ENCODE results near the gene SLC35A4.

The SLC35A4 gene

DNA sequence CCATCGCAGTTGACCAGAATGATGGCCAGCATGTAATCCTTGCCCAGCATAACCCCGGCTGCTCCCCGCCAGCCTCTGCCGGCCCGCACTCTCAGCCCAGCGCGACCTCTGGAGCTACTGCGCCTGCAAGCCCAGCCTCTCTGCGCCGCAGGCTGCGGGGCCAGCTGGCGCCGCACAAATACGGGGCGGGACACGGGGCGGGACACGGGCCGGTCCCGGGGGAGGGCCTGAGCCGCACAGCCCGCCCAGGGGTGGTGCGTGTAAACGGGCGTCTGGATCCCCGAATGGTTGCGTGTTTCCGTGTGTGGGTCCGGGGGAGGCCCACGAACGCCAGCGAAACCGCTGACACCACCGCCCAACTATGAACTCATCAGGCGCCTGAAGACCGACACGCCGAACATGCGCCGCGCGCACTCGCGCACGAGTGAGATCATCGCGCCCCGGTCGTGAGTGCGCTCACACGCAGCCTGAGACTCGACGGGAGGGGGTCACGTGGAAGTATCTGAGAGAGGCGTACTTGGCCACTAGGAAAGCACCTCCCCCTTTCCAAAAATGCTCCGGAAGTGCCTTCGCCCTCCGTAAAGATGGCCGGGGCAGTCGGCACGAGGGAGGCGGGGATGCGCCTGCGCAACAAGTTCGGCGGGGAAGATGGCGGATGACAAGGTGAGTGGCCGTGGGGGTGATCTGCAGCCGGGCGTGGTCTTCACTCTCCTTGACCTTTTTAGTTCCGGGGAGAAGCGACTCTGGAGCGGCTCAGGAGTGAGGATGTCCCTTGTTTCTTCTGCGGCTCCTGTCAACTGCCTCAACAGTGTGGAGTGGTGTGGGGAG, at the start of gene SLC35A4, which contains the start of gene APBB3:
Gene SLC35A4 (plus strand): TSS at position 633 of the 828 bp plus-strand sequence. CDS start 2,342 bp downstream, outside the sequence.
Gene APBB3 (minus strand): TSS at position 403 of the 828 bp plus-strand sequence. CDS start 353 bp downstream, at position 50.
- DNase-seq = peak; percentile 100

- no peak for DNase-seq
Measured at GRCh38 chr5:140524003-140524402, 40.6 kb upstream of the SLC35A4 start.

- no peak for DNase-seq
Measured at GRCh38 chr5:140540227-140540626, 24.4 kb upstream of the SLC35A4 start.

- DNase-seq = no peak
Measured at GRCh38 chr5:140542972-140543371, 21.7 kb upstream of the SLC35A4 start.

- DNase-seq = no peak
Measured at GRCh38 chr5:140544986-140545385, 19.6 kb upstream of the SLC35A4 start.

DNA sequence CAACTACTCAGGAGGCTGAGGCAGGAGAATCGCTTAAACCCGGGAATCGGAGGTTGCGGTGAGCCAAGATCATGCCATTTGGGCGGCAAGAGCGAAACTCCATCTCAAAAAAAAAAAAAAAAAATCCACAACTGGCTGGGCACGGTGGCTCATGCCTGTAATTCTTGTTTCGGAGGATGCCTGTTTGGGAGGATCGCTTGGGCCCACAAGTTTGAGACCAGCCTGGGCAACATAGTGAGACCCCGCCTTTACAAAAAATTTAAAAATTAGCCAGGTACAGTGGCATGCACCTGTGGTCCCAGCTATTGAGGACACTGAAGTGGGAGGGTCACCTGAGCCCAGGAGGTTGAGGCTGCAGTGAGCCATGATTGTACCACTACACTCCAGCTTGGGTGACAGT, 19.0 kb upstream of the SLC35A4 start:
- DNase-seq = no peak

DNA sequence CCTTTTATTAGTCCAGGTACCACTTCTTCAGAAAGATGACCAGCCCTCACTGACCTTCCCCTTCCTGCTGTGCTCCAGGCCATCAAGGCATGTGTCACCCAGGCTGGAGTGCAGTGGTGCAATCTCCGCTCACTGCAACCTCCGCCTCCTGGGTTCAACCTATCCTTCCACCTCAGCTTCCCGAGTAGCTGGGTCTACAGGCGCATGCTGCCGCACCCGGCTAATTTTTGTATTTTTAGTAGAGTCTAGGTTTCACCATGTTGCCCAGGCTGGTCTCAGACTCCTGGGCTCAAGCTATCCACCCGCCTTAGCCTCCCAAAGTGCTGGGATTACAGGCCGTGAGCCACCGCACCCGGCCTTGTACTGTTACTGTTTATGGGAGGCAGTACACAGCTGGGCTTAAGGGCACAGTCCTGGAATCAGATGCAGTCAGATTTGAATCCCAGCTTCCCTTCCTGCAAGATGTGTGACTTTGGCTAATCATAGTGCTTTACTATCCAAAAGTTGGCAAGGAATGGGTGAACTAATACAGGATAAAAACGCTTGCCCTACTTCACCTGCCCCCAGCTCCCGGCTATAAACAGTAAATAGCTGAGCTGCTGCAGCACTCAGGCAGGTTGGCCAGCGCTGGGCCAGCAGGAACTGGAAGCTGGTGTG, 17.6 kb upstream of the SLC35A4 start:
- DNase-seq = no peak

GRCh38 chr5:140547508-140548299, 16.9 kb upstream of the SLC35A4 start, which contains the start of gene EIF4EBP3:
TSS of gene EIF4EBP3 (plus strand) at chr5:140547662. CDS start at chr5:140547738, 76 bp downstream.
- peak; percentile 97 for DNase-seq

DNA sequence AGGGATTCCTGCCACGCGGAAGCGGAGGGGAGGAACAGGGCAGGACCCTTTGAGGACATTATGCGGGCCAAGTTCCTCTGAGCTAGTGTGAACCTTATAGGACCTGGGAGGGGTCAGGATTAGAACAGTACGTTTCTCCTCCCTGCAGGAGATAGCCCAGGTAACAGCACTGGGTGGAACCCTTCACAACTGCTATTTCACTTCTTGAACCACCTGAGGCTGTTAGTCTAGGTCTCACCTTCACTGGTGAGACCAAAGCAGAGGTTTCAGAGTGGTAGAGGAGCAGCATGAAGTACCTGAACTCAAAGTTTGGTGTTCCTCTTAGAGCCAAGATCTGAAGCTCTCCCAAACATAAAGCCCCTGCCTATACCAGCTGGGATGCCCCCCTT, 16.3 kb upstream of the SLC35A4 start:
- DNase-seq = no peak

DNA sequence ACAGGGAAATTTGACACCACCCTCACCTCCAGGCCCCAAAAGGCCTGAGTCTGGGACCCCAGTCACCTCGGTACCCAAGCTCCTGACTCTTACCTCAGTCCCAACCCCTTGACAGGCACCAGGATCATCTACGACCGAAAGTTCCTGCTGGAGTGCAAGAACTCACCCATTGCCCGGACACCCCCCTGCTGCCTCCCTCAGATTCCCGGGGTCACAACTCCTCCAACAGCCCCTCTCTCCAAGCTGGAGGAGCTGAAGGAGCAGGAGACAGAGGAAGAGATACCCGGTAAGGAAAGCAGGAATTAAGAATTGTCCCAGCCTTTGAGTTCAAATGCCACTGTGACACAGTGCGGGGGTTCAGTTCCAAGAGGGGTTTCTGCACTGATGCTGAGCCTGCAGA, 15.8 kb upstream of the SLC35A4 start:
- DNase-seq = no peak

- DNase-seq = peak; percentile 17
Measured at GRCh38 chr5:140549237-140550144, 15.1 kb upstream of the SLC35A4 start.

DNA sequence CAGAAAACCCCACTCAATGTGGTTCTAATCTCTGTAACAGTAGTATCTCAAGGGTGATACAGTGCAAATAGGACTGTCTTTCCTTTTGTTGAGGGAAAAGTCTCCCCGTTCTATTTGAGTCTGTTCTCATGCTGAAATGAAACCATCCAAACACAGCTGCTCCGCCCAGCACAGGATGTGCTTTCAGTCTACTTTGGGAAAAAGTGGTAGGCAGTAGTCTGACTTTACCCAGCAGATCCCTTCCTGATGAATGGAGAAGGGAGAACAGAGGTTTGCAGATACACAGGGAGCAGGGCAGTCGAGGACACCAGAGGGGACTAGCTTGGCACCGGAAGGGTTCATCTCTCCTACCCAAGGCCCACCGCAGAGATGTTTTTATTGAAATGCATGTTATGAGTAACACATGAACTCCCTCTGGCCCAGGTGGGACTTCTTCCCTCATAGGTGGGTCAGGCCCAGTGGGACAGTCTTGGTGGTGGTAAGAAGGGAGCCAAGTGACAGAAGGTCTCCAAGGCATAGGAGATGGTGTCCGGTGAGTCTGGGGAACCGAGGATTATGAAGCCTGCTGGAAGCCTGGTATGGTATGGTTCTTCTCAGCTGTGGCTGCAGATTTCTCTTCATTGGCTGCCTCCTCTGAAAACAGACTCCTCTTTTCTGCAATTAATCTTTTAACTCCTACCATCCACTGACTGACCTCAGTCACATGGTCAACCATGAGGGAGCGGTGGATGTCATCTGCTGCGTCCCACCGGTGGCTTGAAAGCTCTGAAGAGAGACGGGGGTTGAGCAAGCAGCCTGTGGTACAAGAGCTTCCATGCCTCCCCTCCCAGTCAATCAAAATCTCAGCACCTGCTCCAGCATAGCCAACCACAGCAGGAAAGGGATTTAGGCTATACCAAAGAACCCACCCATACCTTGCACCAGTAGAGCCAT, 14.2 kb upstream of the SLC35A4 start:
- no peak for DNase-seq

GRCh38 chr5:140551872-140552271, 12.8 kb upstream of the SLC35A4 start:
- no peak for DNase-seq

GRCh38 chr5:140553657-140554056, 11.0 kb upstream of the SLC35A4 start:
- DNase-seq = no peak

- no peak for DNase-seq
Measured at GRCh38 chr5:140554454-140554853, 10.2 kb upstream of the SLC35A4 start.

- no peak for DNase-seq
Measured at GRCh38 chr5:140555747-140556312, 8.8 kb upstream of the SLC35A4 start.

GRCh38 chr5:140556438-140556837, 8.2 kb upstream of the SLC35A4 start:
- DNase-seq = no peak

GRCh38 chr5:140557136-140557805, 7.4 kb upstream of the SLC35A4 start, which contains the start of gene SRA1:
TSS of gene SRA1 (minus strand) at chr5:140557473. CDS start at chr5:140557452, 21 bp downstream.
- peak; percentile 95 for DNase-seq

GRCh38 chr5:140557965-140558364, 6.7 kb upstream of the SLC35A4 start:
- no peak for DNase-seq

DNA sequence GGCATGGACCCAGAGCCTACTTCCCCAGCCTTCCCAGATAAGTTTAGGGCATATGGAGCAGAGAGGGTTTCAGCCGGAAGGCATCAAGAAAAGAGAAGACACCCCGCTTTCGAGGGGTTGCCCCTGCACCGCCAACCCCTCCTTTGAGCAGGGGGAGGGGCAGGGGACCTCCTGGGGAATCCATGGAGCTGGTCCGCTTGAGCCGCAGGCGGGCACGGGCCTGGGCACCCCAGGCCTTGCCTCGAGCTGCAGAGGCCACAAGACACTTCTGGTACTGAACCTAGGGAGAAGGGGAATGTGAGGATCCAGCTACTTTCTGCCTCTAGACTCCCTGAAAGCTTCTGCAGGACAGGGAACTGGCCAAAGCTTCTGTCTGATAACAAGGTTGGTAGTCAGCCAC, 6.1 kb upstream of the SLC35A4 start:
- no peak for DNase-seq

Data from midbrain (tissue), 1 donor.